ENCODE measurements around the gene EGFL6.

The EGFL6 gene

GRCh38 chrX:13607996-13608365, 38.6 kb downstream of the EGFL6 start:
- POLR2A ChIA-PET = no interaction called here
- Histone ChIP-seq H3K9me3 (ENCODE audit: control insufficient read depth, insufficient read depth, low read depth, low read length) (no peaks in the 10 kb centered on the region), H3K36me3 (ENCODE audit: control insufficient read depth in 2 of 2, insufficient read depth in 1 of 2, low read length in 2 of 2) (no peaks in the 10 kb centered on the region), H3K27ac (ENCODE audit: extremely low read depth, low read depth, low read length) (no peak overlapping the region), H3K4me3 (ENCODE audit: low read depth, low read length) (no peak overlapping the region), H3K4me1 (ENCODE audit: control insufficient read depth, insufficient read depth, low read length) (no peaks in the 10 kb centered on the region)
- TF ChIP-seq ZNF555 (tag by site-specific recombination; conservative IDR thresholded peaks at IDR 0.05) (no peak), ZNF792 (tag by site-specific recombination; IDR thresholded peaks at IDR 0.05) (no peak), WT1 (tag by site-specific recombination; IDR thresholded peaks at IDR 0.05) (no peak), KLF16 (tag by site-specific recombination; IDR thresholded peaks at IDR 0.05) (no peak), ZBTB8A (tag by site-specific recombination; IDR thresholded peaks at IDR 0.05) (no peak), ZNF513 (tag by site-specific recombination; IDR thresholded peaks at IDR 0.05) (no peak), ZNF24 (tag by site-specific recombination; IDR thresholded peaks at IDR 0.05) (no peak), ZNF26 (tag by site-specific recombination; IDR thresholded peaks at IDR 0.05) (no peak), ZBTB17 (tag by site-specific recombination; IDR thresholded peaks at IDR 0.05) (no peak), ZNF184 (tag by site-specific recombination; IDR thresholded peaks at IDR 0.05) (no peak), ZNF114 (tag by site-specific recombination; IDR thresholded peaks at IDR 0.05) (no peak), INSM2 (tag by site-specific recombination; IDR thresholded peaks at IDR 0.05) (no peak), ZFHX2 (tag by site-specific recombination; conservative IDR thresholded peaks at IDR 0.05) (no peak), ZEB2 (tag by site-specific recombination; IDR thresholded peaks at IDR 0.05) (no peak), ZNF510 (tag by site-specific recombination; IDR thresholded peaks at IDR 0.05; ENCODE audit: insufficient replicate concordance) (no peak), ZNF121 (tag by site-specific recombination; IDR thresholded peaks at IDR 0.05) (no peak)
- CTCF ChIA-PET = interaction anchor here (1.3 kb wide), 1 partner anchor 9 kb away, joined by 3 read pairs; no protein-coding TSS in a partner anchor

- no peaks in the 10 kb centered on the region for H3K4me1 ChIP-seq (ENCODE audit: control insufficient read depth, insufficient read depth, low read length)
- ChIA-PET POLR2A (no interaction called here), CTCF (interaction anchor here (1.3 kb wide), 2 partner anchors 15 to 32 kb away, joined by 5 read pairs; no protein-coding TSS in a partner anchor)
- H3K4me3 ChIP-seq (ENCODE audit: low read depth, low read length) = no peak overlapping the region
- no peaks in the 10 kb centered on the region for H3K36me3 ChIP-seq (ENCODE audit: control insufficient read depth in 2 of 2, insufficient read depth in 1 of 2, low read length in 2 of 2)
- H3K9me3 ChIP-seq (ENCODE audit: control insufficient read depth, insufficient read depth, low read depth, low read length) = no peaks in the 10 kb centered on the region
- no peak overlapping the region for H3K27ac ChIP-seq (ENCODE audit: extremely low read depth, low read depth, low read length)
- TF ChIP-seq ZNF214 (tag by site-specific recombination; IDR thresholded peaks at IDR 0.05; ENCODE audit: borderline replicate concordance) (no peak), ZNF692 (tag by site-specific recombination; IDR thresholded peaks at IDR 0.05) (no peak), YY2 (tag by site-specific recombination; IDR thresholded peaks at IDR 0.05) (no peak), ZNF585B (tag by site-specific recombination; IDR thresholded peaks at IDR 0.05) (no peak), ZNF600 (tag by site-specific recombination; IDR thresholded peaks at IDR 0.05) (no peak), ZNF223 (tag by site-specific recombination; IDR thresholded peaks at IDR 0.05) (no peak), ZFHX2 (tag by site-specific recombination; conservative IDR thresholded peaks at IDR 0.05) (no peak), PRDM6 (tag by site-specific recombination; IDR thresholded peaks at IDR 0.05) (no peak), ZNF24 (tag by site-specific recombination; IDR thresholded peaks at IDR 0.05) (no peak), ZNF292 (tag by site-specific recombination; IDR thresholded peaks at IDR 0.05; ENCODE audit: borderline replicate concordance, low read depth) (no peak), ZNF16 (tag by site-specific recombination; IDR thresholded peaks at IDR 0.05; ENCODE audit: low read depth) (no peak), WT1 (tag by site-specific recombination; IDR thresholded peaks at IDR 0.05) (no peak), ZNF544 (tag by site-specific recombination; IDR thresholded peaks at IDR 0.05) (no peak), ZNF785 (tag by site-specific recombination; IDR thresholded peaks at IDR 0.05) (no peak), KLF1 (tag by site-specific recombination; IDR thresholded peaks at IDR 0.05) (no peak)
Observed at GRCh38 chrX:13614154-13614553, 44.8 kb downstream of the EGFL6 start.
